GM12865 (cell line): ENCODE results near the gene UGT1A5.

Source experiments
- DNase-seq: peaks from one replicate; pipeline ENCODE4 v3.0.0; 2010; ENCODE audit warnings: low read depth
- H3K4me3 ChIP-seq: 2 replicates; pipeline ENCODE4 v1.5.1; 2011; ENCODE audit warnings: mild to moderate bottlenecking, low read depth, low read length, control low read depth
- CTCF ChIP-seq: IDR thresholded peaks from 2 replicates; pipeline ENCODE4 v1.5.1; 2011; ENCODE audit warnings: low read length, control low read depth, low read depth, inconsistent platforms; ENCODE audit not compliant: insufficient read depth; ENCODE audit errors: missing control alignments

UGT1A5 gene

GRCh38 chr2:233817995-233818638 is 105.4 kb downstream of the UGT1A5 start:
- no peak overlapping the region for H3K4me3 ChIP-seq
- DNase-seq: no peak
- TF ChIP-seq CTCF: no peak

- TF ChIP-seq CTCF: no peak
- no peak overlapping the region for H3K4me3 ChIP-seq
- DNase-seq: no peak
Measured at GRCh38 chr2:233818639-233819621, 106.2 kb downstream of the UGT1A5 start.

- no peak for DNase-seq
- TF ChIP-seq CTCF: no peak
- H3K4me3 ChIP-seq: no peak overlapping the region
Measured at GRCh38 chr2:233819884-233820773, 107.4 kb downstream of the UGT1A5 start.

GRCh38 chr2:233820774-233821105 is 108.0 kb downstream of the UGT1A5 start:
- TF ChIP-seq CTCF: no peak

GRCh38 chr2:233821196-233821595 is 108.5 kb downstream of the UGT1A5 start:
- H3K4me3 ChIP-seq: no peak overlapping the region
- no peak for TF ChIP-seq CTCF
- DNase-seq: no peak

More at GRCh38 chr2:233820774-233821105, 108.0 kb downstream of the UGT1A5 start:
- DNase-seq: no peak
- H3K4me3 ChIP-seq: no peak overlapping the region

GRCh38 chr2:233821709-233822100 is 109.0 kb downstream of the UGT1A5 start:
- DNase-seq: no peak
- no peak overlapping the region for H3K4me3 ChIP-seq
- no peak for TF ChIP-seq CTCF
